T-cell (primary cell): Measurements from ENCODE around the gene ALOX12. TPM values are rescaled to one million over a fixed set of nuclear protein-coding genes. Genes with fewer than 3 reads are reported as not detected.
"Not testable (repeated sequence)": the region's sequence is repeated elsewhere in the genome, so short reads cannot be mapped to it uniquely, and the experiment has no call there.

ENCODE experiments used
- ATAC-seq, 4 experiments: fragments of 200-7000 bp in 3 of 4; fragments of 150-1000 bp in 1 of 4; cut with Tn5 transposase; replicated peaks in 1 of 4; 1 replicate in 3 of 4; 2 replicates in 1 of 4; pipeline ENCODE4 v1.10.0; 2021; ENCODE audit warnings: moderate library complexity in 3 of 4, mild to moderate bottlenecking in 2 of 4, moderate number of reproducible peaks in 1 of 4
- CTCF ChIA-PET, 2 donors: fragments of 300-600 bp; sonication (Branson Sonifier 250); formaldehyde crosslinking; loops; one replicate each; lab custom pipeline; 2022; ENCODE audit warnings: antibody characterized with exemption in 2 of 2; lab: Charles Lee
- POLR2A ChIA-PET, 2 donors: fragments of 300-600 bp; sonication (Branson Sonifier 250); formaldehyde crosslinking; loops; one replicate each; lab custom pipeline; 2022; ENCODE audit warnings: antibody characterized with exemption in 2 of 2; lab: Charles Lee
- DNase-seq, 35 experiments: peaks; one replicate each; pipeline versions ENCODE4 v3.0.0 to v3.0.0-alpha.2; 2013 to 2023
- H3K27ac ChIP-seq: one replicate; pipeline ENCODE4 v1.5.1; 2013; ENCODE audit warnings: low read length
- H3K27me3 ChIP-seq, 2 experiments: replicated peaks in 1 of 2; 1 replicate in 1 of 2; 2 replicates in 1 of 2; pipeline versions ENCODE4 v1.6.1 to v1.7.0; 2013; ENCODE audit warnings: low read length in 1 of 2, mixed read lengths in 1 of 2; ENCODE audit not compliant: control insufficient read depth in 2 of 2, insufficient read depth in 2 of 2; ENCODE audit errors: extremely low read depth in 1 of 2
- H3K36me3 ChIP-seq, 2 donors: 1 replicate in 1 of 2; 2 replicates in 1 of 2; pipeline versions ENCODE4 v1.6.1 to v1.7.0; 2013; ENCODE audit warnings: low read length in 1 of 2; ENCODE audit not compliant: control insufficient read depth in 2 of 2, insufficient read depth in 1 of 2; ENCODE audit errors: extremely low read depth in 1 of 2
- H3K4me1 ChIP-seq, 2 experiments: 1 replicate in 1 of 2; 2 replicates in 1 of 2; pipeline versions ENCODE4 v1.6.1 to v1.7.0; 2013; ENCODE audit warnings: low read length in 2 of 2, mixed read lengths in 1 of 2; ENCODE audit not compliant: insufficient read depth in 2 of 2, control insufficient read depth in 1 of 2; ENCODE audit errors: extremely low read depth in 1 of 2
- H3K4me3 ChIP-seq, 2 donors: 1 replicate in 1 of 2; 2 replicates in 1 of 2; pipeline versions ENCODE4 v1.5.1 to v1.7.0; 2013; ENCODE audit warnings: mild to moderate bottlenecking in 2 of 2, low read length in 1 of 2, moderate library complexity in 1 of 2; ENCODE audit not compliant: control insufficient read depth in 1 of 2; ENCODE audit errors: extremely low read depth in 1 of 2
- H3K9me3 ChIP-seq: 2 replicates; pipeline ENCODE4 v1.7.0; 2013
- H3K27ac Mint-ChIP-seq, 2 donors: one replicate each; pipeline ENCODE4 v1.8.0; 2020 to 2021; ENCODE audit warnings: mild to moderate bottlenecking in 2 of 2, mixed read lengths in 2 of 2
- H3K27me3 Mint-ChIP-seq, 2 donors: one replicate each; pipeline ENCODE4 v1.8.0; 2021 to 2022; ENCODE audit warnings: mixed read lengths in 2 of 2
- H3K36me3 Mint-ChIP-seq: one replicate; pipeline ENCODE4 v1.8.0; 2021; ENCODE audit warnings: mixed read lengths
- H3K4me1 Mint-ChIP-seq, 3 donors: one replicate each; pipeline ENCODE4 v1.8.0; 2020 to 2022; ENCODE audit warnings: mixed read lengths in 3 of 3, mild to moderate bottlenecking in 1 of 3
- H3K4me3 Mint-ChIP-seq, 3 donors: one replicate each; pipeline ENCODE4 v1.8.0; 2020 to 2022; ENCODE audit warnings: mild to moderate bottlenecking in 3 of 3, mixed read lengths in 3 of 3, moderate library complexity in 3 of 3
- H3K9me3 Mint-ChIP-seq, 3 donors: one replicate each; pipeline ENCODE4 v1.8.0; 2020 to 2022; ENCODE audit warnings: mixed read lengths in 3 of 3
- WGBS: methylation state at CpG from one replicate; pipeline ENCODE4 v1.1.5; 2013; ENCODE audit warnings: missing lambda C conversion rate; ENCODE audit not compliant: insufficient coverage; 5-methylcytosine and 5-hydroxymethylcytosine counted together
- total RNA-seq, 35 experiments: library from RNA in 6 of 35; stranded (reverse) in 6 of 35; fragments of 120-200 nt in 1 of 35; gene quantifications; one replicate each; pipeline versions ENCODE4 v1.2.1 to v1.2.4 and lab custom pipeline; 2013 to 2026

Gene ALOX12
- total RNA-seq, 5 donors from 2014 or later (not counting 1 experiment from before 2014, with no cell fraction given), result 0.12 to 0.78 (median 0.13) TPM; not detected in 2

- no peak for ATAC-seq
- DNase-seq, result no peak
- H3K27ac Mint-ChIP-seq, result no peak overlapping the region
- H3K27me3 Mint-ChIP-seq, result no peaks in the 10 kb centered on the region
- peaks cover 2% of the 10 kb centered on the region for H3K36me3 Mint-ChIP-seq
- ChIA-PET POLR2A (no interaction called here), CTCF (interaction anchor here in 1 of 2 donors (0.6 kb wide), 1 partner anchor 11 kb away, joined by 7 read pairs; no protein-coding TSS in a partner anchor)
- H3K4me1 Mint-ChIP-seq, result no peaks in the 10 kb centered on the region
- no peak overlapping the region for H3K27ac ChIP-seq
- 79% methylated on average over 3 of the region's 3 CpGs for WGBS
- no peaks in the 10 kb centered on the region for H3K27me3 ChIP-seq
- H3K4me3 ChIP-seq, result no peak overlapping the region
- no peak overlapping the region for H3K4me3 Mint-ChIP-seq
- H3K36me3 ChIP-seq, result no peaks in the 10 kb centered on the region
- H3K9me3 ChIP-seq, result no peaks in the 10 kb centered on the region
- no peaks in the 10 kb centered on the region for H3K9me3 Mint-ChIP-seq
- no peaks in the 10 kb centered on the region for H3K4me1 ChIP-seq
Measured at GRCh38 chr17:6959700-6960099, 36.1 kb upstream of the ALOX12 start.

GRCh38 chr17:6969323-6969726 lies 26.5 kb upstream of the ALOX12 start:
- no peak overlapping the region for H3K27ac ChIP-seq
- no peak overlapping the region for H3K27ac Mint-ChIP-seq
- no peaks in the 10 kb centered on the region for H3K9me3 Mint-ChIP-seq
- H3K36me3 ChIP-seq, result no peaks in the 10 kb centered on the region
- WGBS, result 60% methylated on average over 1 of the region's 4 CpGs
- H3K4me3 ChIP-seq, result no peak overlapping the region
- ChIA-PET POLR2A (no interaction called here), CTCF (interaction anchor here in 1 of 2 donors (0.6 kb wide), 1 partner anchor 59 kb away, joined by 4 read pairs; no protein-coding TSS in a partner anchor)
- no peaks in the 10 kb centered on the region for H3K9me3 ChIP-seq
- H3K4me3 Mint-ChIP-seq, result no peak overlapping the region
- H3K36me3 Mint-ChIP-seq, result no peaks in the 10 kb centered on the region
- DNase-seq, result no peak
- H3K4me1 Mint-ChIP-seq, result peaks cover 0 to 4% (median 0%) of the 10 kb centered on the region in 3 donors
- ATAC-seq, result no peak
- no peaks in the 10 kb centered on the region for H3K4me1 ChIP-seq
- no peaks in the 10 kb centered on the region for H3K27me3 Mint-ChIP-seq
- H3K27me3 ChIP-seq, result no peaks in the 10 kb centered on the region

- no peaks in the 10 kb centered on the region for H3K27me3 ChIP-seq
- POLR2A ChIA-PET, result interaction anchor here in 1 of 2 donors (0.6 kb wide), 1 partner anchor 1085 kb away, joined by 3 read pairs; no protein-coding TSS in a partner anchor
- H3K4me1 ChIP-seq, result no peaks in the 10 kb centered on the region
- no peaks in the 10 kb centered on the region for H3K36me3 Mint-ChIP-seq
- no peak for DNase-seq
- no peak overlapping the region for H3K4me3 Mint-ChIP-seq
- no peak overlapping the region for H3K4me3 ChIP-seq
- H3K27ac Mint-ChIP-seq, result no peak overlapping the region
- H3K4me1 Mint-ChIP-seq, result peaks cover 0 to 4% (median 0%) of the 10 kb centered on the region in 3 donors
- no peaks in the 10 kb centered on the region for H3K27me3 Mint-ChIP-seq
- no CpG with 5 or more reads among the region's 2 CpGs for WGBS
- CTCF ChIA-PET, result interaction anchor here in 1 of 2 donors (0.6 to 0.9 kb wide), 3 partner anchors 11 to 52 kb away, joined by 3 to 7 read pairs (median 4); no protein-coding TSS in a partner anchor
- ATAC-seq, result no peak
- H3K36me3 ChIP-seq, result no peaks in the 10 kb centered on the region
- no peaks in the 10 kb centered on the region for H3K9me3 ChIP-seq
- H3K27ac ChIP-seq, result no peak overlapping the region
- no peaks in the 10 kb centered on the region for H3K9me3 Mint-ChIP-seq
Measured at GRCh38 chr17:6970992-6971391, 24.9 kb upstream of the ALOX12 start.

GRCh38 chr17:6979440-6979839 lies 16.4 kb upstream of the ALOX12 start:
- CTCF ChIA-PET, H3K4me3 ChIP-seq, H3K9me3 ChIP-seq, ATAC-seq, H3K36me3 ChIP-seq, H3K27me3 Mint-ChIP-seq, DNase-seq, H3K36me3 Mint-ChIP-seq, H3K4me3 Mint-ChIP-seq, POLR2A ChIA-PET, H3K27ac ChIP-seq, H3K27me3 ChIP-seq, H3K4me1 ChIP-seq, H3K27ac Mint-ChIP-seq, H3K9me3 Mint-ChIP-seq: not testable (repeated sequence)
- H3K4me1 Mint-ChIP-seq, result peaks cover 10 to 15% (median 12%) of the 10 kb centered on the region in 3 donors
- 100% methylated on average over 1 of the region's 5 CpGs for WGBS

- no CpG with 5 or more reads among the region's 1 CpG for WGBS
- Histone ChIP-seq H3K9me3 (no peaks in the 10 kb centered on the region), H3K27me3 (no peaks in the 10 kb centered on the region), H3K4me1 (peaks cover 0 to 7% of the 10 kb centered on the region in 2 experiments), H3K36me3 (no peaks in the 10 kb centered on the region), H3K4me3 (no peak overlapping the region), H3K27ac (no peak overlapping the region)
- H3K27me3 Mint-ChIP-seq, result no peaks in the 10 kb centered on the region
- no peak overlapping the region for H3K27ac Mint-ChIP-seq
- peaks cover 2 to 8% (median 3%) of the 10 kb centered on the region in 3 donors for H3K9me3 Mint-ChIP-seq
- peaks cover 7% of the 10 kb centered on the region for H3K36me3 Mint-ChIP-seq
- H3K4me3 Mint-ChIP-seq, result peak overlapping the region in 1 of 3 donors; percentile 20
- DNase-seq (no peak), ATAC-seq (no peak)
- POLR2A ChIA-PET, result no interaction called here
- peaks cover 10 to 15% (median 12%) of the 10 kb centered on the region in 3 donors for H3K4me1 Mint-ChIP-seq
- CTCF ChIA-PET, result no interaction called here
Measured at GRCh38 chr17:6981426-6981825, 14.4 kb upstream of the ALOX12 start.

- Mint-ChIP-seq H3K9me3 (no peaks in the 10 kb centered on the region), H3K27ac (no peak overlapping the region), H3K4me3 (no peak overlapping the region), H3K27me3 (no peaks in the 10 kb centered on the region), H3K36me3 (peaks cover 4% of the 10 kb centered on the region), H3K4me1 (peaks cover 10 to 15% (median 12%) of the 10 kb centered on the region in 3 donors)
- CTCF ChIA-PET, result interaction anchor here (0.6 to 1.2 kb wide), 3 partner anchors 36 to 386 kb away, joined by 3 read pairs; no protein-coding TSS in a partner anchor
- no peak for ATAC-seq
- Histone ChIP-seq H3K9me3 (no peaks in the 10 kb centered on the region), H3K36me3 (no peaks in the 10 kb centered on the region), H3K27me3 (no peaks in the 10 kb centered on the region), H3K4me3 (no peak overlapping the region), H3K27ac (no peak overlapping the region), H3K4me1 (peaks cover 0 to 7% of the 10 kb centered on the region in 2 experiments)
- 88% methylated on average over 2 of the region's 4 CpGs for WGBS
- POLR2A ChIA-PET, result no interaction called here
- no peak for DNase-seq
Measured at GRCh38 chr17:6985266-6985665, 10.6 kb upstream of the ALOX12 start.
